GM10847 (cell line): ENCODE measurements around the gene CFAP141.

Source experiments
- POLR2A ChIP-seq: IDR thresholded peaks from 2 replicates; pipeline ENCODE4 v1.6.1; 2011; ENCODE audit not compliant: insufficient read length; ENCODE audit errors: extremely low read depth

The CFAP141 gene

DNA sequence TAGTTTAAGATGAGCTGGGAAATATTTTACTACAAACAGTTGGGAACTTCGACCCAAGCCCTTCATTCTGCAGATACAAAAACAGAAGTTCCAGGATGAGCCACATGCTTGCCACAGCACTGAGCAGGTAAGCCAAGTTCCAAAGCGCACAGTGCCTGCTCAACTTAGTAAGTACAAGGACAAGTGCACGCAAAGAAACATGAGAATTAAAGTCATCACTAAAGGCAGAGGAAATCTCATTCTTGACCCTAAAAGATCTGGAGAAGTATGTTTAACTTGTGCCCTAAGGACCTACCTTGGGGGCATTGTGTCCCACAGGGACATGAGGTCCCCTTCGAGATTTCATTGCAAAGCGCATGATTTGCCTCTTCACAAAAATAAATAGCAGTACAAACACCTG, 13.4 kb upstream of the CFAP141 start:
- TF ChIP-seq POLR2A = no peak

DNA sequence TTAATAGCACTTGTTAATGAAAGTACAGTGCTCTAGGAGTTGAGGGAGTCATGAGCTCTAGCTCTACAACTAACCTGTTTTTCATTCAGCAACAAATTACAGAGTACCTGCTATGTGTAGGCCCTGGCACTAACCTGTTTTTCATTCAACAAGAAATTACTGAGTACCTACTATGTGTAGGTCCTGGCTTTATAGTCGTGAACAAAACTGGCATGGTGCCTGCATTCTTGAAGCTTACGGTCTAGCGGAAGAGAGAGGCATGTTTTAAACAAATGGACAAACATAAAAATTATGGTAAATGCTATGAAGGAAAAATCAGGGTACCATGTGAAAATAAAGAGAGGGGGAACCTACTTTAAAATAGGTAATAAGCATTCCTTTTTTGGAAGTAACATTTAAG, 12.4 kb upstream of the CFAP141 start:
- TF ChIP-seq POLR2A = no peak

DNA sequence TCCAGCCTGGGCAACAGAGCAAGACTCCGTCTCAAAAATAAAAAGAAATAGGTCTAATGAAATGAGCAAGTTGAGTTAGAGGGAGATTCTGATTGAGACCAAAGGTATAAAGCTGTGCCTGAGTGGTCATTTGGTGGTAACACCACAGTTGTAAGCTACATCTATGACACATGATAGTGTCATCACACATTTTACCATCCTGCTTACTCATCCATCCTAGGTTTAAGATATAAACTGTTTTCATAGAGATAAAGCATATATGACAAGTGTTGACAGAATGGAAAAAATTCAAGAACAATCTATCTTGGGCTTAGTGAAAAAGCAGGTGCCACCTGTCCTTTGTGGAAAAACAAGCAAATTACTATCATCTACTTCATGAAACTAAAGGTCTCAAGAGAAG, 7.1 kb upstream of the CFAP141 start:
- TF ChIP-seq POLR2A = no peak

DNA sequence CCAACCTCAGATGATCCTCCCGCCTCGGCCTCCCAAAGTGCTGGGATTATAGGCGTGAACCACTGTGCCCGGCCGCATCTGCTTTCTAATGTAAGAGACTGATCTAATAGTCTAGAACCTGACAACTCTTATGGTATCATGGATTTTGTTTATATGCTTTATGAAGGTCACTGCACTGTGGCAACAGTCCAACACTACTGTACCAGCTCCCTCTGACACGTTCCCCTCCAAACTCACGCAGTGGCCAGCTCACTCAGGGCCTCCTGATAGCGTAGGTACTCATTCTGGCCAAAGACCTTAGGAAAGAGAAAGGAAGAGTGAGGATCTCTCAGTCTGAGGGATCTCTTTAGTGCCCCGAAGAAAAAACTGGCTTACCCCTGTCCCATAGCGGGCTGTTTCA, 6.0 kb upstream of the CFAP141 start:
- TF ChIP-seq POLR2A = no peak

DNA sequence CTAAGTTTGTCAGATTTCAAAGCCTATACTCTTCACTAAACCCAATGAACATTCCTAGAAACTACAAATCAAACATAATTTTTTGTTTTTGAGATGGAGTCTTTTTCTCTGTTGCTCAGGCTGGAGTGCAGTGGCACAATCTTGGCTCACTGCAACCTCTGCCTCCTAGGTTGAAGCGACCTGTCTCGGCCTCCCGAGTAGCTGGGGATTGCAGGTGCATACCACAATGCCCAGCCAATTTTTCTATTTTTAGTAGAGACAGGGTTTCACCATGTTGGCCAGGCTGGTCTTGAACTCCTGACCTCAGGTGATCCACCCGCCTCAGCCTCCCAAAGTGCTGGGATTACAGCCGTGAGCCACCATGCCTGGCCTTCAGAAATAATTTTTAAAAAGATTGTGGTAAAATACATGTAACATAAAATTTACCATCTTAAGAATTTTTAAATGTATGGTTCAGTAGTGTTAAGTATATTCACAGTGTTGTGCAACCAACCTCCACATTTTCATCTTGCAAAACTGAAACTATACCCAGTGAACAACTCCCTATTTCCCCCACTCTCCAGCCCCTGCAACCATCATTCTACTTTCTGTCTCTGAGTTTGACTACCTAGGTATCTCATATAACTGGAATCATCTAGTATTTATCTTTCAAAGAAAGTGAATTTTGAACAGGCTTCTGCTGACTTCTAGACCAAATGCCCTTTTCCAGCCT, 2.7 kb upstream of the CFAP141 start:
- no peak for TF ChIP-seq POLR2A

DNA sequence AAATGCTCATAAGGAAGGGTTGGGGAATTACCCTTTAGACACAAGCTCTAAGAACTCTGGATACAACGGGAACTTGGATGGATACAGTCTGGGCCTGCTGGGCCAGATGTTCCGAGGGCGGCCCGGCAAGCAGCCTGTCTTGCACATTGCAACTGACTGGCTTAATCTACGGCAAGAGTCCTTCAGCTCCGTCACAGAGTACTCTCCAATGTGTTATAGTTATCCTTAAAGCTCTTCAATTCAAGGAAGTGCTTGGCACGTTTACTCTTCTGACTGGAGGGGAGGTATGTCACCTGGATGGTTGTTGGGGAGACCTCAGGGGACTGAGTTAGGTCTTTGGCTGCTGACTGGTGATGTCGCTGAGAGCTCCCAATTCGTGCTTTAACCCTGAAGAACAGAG, 1.1 kb upstream of the CFAP141 start:
- TF ChIP-seq POLR2A = no peak

DNA sequence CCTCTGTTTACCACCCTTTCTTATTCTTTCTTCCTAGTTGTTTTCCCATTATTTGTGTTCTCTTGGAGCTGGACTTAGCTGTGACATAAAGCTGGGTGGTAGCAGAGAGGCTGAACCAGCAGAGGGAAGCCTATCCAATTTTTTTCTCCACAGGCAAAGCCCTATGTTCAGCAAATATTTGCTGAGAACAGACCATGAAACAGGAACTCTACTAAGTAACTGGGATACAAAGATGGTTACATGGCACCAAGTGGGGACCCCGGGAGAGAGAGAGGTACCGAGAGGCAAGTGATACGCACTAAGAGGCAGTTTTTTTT, 6.6 kb downstream of the CFAP141 start:
- no peak for TF ChIP-seq POLR2A

DNA sequence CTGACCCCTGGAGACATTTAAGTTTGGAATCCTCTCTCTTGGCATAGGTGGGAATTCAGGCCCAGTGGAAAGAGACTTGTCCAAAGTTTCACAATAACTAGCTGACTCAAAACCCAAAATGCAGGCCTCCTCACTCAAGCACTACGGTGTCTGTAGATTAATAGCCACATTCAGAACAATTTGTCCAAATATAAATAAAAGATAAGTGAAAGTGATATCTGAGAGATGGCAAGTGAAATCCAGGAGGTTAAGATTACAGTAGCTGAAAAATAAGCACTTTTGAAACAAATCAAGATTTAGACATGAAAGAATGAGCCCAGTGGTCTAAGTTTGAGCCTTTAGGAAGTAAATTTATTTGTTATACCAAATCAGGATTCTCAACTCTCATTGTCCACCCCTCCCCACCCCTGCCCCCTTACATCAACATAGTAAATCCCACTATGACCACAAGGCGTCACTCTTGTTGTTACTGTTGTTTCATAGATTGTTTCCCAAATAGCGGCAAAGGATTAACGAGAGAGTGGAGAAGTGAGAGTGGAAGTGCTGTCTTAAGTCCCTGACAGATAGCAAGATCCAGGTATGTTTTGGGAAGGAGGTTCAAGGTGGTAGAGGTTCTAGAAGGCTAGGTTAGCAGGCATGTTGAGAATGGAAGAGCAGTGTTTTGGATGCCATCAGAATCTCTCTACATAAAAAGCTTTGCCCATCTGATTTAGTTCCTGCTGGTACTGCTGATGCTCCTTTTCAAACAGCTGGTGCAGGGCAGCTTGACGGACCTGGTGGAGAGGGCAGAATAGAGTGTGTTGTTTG, 7.2 kb downstream of the CFAP141 start:
- no peak for TF ChIP-seq POLR2A

DNA sequence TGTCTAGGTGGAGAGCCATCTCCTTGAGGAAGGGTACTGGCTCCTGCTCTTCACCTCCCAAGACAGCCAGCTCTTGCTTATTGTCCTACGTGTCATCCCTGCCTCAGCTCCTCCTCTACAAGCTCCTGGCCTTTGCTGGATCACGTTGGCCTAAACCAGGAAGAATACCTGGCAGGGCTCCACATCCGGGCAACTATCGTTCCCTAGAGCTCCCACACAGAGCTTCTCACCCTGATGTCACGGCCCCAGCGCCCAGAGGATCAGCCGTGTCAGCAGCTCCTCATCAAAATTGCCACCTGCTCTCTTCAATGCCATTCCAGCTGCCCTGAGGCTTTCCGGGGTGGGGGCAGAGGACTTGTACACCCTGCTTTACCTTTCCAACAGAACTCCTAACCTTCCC, 12.3 kb downstream of the CFAP141 start:
- no peak for TF ChIP-seq POLR2A

DNA sequence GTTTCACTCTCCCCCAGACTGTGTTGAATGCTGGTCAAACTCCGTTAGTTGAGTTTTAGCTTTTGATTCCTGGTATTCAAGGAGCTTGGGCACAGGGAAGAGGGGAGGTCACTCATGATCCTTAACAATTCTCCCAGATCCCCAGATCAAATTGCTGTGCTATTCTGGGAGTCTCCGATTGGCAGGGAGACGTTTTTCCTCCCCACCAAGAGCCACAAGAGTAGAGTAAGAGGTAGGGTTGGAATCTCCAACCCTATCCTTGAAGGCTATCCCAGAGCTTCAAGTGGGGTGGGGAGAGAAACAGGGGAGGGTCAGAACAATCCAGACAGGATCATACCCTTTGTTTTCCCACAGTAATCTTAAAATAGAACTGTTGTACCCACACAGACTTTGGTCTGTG, 13.7 kb downstream of the CFAP141 start:
- no peak for TF ChIP-seq POLR2A

DNA sequence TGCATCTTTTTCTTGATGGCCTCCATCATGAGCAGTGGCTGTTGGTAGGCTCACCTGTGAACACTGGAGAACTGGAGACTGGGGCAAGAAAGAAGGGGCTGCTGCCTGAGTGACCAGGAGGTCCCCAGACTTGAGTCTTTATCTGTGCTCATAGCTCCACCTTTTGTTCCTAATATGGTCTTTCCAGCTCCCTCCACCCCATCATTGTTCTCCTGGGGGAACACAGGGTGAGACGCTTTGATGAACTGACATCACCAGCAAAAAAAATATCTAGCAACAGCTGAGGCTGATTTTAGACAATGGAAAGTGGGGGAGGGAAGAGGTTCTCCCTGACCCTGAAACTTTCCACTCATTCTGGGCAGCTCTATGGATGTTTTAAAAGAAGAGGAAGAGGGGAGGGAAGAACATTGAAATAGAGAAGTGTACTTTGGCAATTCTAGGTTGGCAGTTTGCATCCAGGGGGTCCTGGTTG, 14.1 kb downstream of the CFAP141 start, which contains the start of gene TPM3:
TPM3 (minus strand) TSS at position 111 of the 472 bp plus-strand sequence; CDS start at position 29, 82 bp downstream.
- no peak for TF ChIP-seq POLR2A

DNA sequence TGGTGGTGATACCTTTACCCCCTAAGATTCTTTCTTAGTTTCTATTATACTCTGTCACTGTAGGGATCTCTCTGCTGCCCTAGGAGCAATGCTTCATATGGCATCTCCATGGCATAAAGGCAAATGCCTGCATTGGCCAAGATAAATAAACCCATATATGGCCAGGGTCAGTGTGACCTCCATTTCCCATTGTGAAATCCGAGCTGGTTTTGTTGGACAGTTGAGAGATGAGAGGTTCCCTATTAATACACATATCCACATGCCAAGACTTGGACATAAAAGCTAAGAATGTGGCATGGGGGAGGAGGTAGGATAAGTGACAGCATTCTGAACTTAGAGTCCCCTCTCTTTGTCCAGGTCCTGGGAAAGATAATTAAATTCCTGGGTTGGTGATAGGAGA, 15.6 kb downstream of the CFAP141 start:
- TF ChIP-seq POLR2A = no peak

DNA sequence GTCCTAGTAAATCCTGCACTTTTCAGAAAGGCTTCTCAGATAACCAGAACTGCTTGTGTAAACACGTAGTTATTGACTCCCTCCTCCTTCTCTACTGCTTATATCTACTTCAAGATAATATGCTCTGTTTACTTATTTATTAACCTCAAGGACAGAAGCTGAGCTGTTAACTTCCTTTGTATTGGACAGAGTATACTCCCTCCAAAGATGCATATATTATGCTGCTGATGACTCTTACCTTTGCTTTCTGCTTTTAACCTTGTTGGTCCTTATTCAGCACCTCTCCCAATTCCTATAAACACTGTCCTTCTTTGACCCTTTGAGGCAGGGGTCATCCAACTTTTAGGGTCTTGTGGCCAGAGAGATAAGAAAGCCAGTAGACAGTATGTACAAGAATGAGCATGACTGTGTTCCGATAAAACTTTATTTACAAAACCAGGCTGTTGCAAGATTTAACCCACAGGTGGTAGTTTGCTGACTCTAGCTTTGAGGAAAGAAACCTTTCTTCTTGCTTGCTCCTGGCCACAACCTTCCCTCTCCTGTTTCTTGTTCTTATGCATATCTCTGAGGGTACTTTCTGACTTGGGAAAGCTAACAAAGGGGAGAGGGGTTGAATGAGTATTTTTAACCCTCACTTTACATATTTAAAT, 19.2 kb downstream of the CFAP141 start:
- no peak for TF ChIP-seq POLR2A

DNA sequence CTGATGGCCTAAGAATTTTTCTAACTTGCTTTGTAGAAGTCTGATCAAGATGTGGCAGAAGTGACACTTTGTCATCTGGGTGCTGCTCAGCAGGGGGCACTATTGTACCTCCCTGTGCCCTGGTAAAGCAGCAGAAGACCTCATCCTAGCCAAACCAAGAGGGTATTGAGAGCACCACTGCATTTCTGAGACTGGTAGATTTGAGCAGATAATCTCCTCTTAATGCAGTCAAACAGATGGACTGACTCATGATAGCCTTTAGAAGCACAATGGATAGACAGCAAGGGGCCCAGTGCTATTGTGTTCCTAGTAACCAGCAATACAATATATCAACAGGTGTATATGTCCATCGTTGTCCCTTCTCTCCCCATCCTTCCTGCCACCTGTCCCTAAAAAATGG, 20.0 kb downstream of the CFAP141 start:
- TF ChIP-seq POLR2A = no peak

DNA sequence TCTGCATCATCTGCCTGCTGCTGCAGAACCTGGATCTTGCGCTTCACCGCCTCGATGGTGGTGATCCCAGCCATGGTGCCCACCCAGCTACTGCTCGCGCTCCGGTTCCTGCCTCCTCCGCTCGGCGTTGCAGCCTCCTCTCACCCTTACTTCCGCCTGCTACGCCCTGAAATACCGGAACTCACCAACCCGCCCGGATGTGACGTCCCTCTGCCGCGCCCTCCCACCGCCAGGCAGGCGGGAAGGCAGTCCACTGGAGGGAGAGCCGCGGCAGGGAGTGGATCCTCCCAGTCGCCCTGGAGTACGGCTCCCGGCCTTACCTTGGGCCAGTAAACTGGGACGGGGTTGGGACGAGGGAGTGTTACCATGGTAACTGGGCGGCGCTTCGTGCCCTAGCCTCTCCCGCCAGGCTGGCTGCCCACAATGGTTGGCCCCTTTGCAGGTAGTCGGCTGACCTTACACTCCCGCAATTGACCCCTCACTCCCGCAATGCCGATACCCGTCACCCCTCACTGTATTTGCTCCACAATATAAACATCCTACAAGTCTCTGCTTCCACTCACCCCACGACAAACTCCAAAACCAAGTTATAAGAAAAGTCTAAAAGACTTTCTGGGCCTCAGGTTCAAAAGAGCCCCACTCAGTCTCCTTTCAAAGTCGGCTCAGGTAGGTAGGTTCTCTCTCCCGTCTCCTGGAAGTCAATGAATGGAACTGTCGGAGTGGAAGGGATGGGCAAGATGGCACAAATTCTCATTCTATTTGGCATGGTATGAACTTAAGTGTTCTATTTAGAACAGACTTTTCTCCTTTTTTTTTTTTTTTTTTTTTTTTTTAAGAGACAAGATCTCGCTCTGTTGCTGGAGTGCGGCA, 22.9 kb downstream of the CFAP141 start:
- TF ChIP-seq POLR2A = peak; percentile 96
